OCI-LY7 (cell line): ENCODE data around the gene PPP2R2B.

Experiments used
- EZH2phosphoT487 ChIP-seq: fragments of 200-600 bp; sonication (generic); IDR thresholded peaks from 2 replicates; pipeline ENCODE4 v1.6.1; 2018; ENCODE audit warnings: low read depth, borderline replicate concordance, mild to moderate bottlenecking, mixed run types, antibody characterized with exemption, low read length, moderate library complexity, mixed read lengths
- TF ChIP-seq, protein P1 (sequence below): fragments of 200-600 bp; sonication (generic); conservative IDR thresholded peaks from 2 replicates; pipeline ENCODE4 v1.5.1; 2014; ENCODE audit warnings: mild to moderate bottlenecking, antibody characterized with exemption, low read length, moderate library complexity, mixed read lengths

GRCh38 chr5:146796911-146797310 lies 81.6 kb downstream of the PPP2R2B start:
- TF ChIP-seq, protein P1, sequence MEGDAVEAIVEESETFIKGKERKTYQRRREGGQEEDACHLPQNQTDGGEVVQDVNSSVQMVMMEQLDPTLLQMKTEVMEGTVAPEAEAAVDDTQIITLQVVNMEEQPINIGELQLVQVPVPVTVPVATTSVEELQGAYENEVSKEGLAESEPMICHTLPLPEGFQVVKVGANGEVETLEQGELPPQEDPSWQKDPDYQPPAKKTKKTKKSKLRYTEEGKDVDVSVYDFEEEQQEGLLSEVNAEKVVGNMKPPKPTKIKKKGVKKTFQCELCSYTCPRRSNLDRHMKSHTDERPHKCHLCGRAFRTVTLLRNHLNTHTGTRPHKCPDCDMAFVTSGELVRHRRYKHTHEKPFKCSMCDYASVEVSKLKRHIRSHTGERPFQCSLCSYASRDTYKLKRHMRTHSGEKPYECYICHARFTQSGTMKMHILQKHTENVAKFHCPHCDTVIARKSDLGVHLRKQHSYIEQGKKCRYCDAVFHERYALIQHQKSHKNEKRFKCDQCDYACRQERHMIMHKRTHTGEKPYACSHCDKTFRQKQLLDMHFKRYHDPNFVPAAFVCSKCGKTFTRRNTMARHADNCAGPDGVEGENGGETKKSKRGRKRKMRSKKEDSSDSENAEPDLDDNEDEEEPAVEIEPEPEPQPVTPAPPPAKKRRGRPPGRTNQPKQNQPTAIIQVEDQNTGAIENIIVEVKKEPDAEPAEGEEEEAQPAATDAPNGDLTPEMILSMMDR: no peak
- TF ChIP-seq EZH2phosphoT487: no peak
